Smooth muscle cell (in vitro differentiated cells): Measurements from ENCODE around the gene ZFR2. TPM values are rescaled to one million over a fixed set of nuclear protein-coding genes. Genes with fewer than 3 reads are reported as not detected.
"Not testable (repeated sequence)": the region's sequence is repeated elsewhere in the genome, so short reads cannot be mapped to it uniquely, and the experiment has no call there.

Experiments used
- DNase-seq: peaks from one replicate; lab custom pipeline; 2025; ENCODE audit not compliant: unreplicated experiment; lab: John Stamatoyannopoulos, UW
- H2AFZ ChIP-seq: fragments of 200-600 bp; sonication (generic); 2 replicates; pipeline ENCODE4 v1.6.0; 2016; ENCODE audit warnings: antibody characterized with exemption, low read depth, mild to moderate bottlenecking
- H3F3A ChIP-seq: fragments of 200-600 bp; sonication (generic); 2 replicates; pipeline ENCODE4 v1.6.0; 2017; ENCODE audit warnings: antibody characterized with exemption, low read depth
- H3K27ac ChIP-seq: fragments of 200-600 bp; sonication (generic); 2 replicates; pipeline ENCODE4 v1.5.1; 2016; ENCODE audit warnings: low read depth, mild to moderate bottlenecking
- H3K27me3 ChIP-seq: fragments of 200-600 bp; sonication (generic); 2 replicates; pipeline ENCODE4 v1.6.1; 2016; ENCODE audit warnings: low read depth, mild to moderate bottlenecking
- H3K36me3 ChIP-seq: fragments of 200-600 bp; sonication (generic); 2 replicates; pipeline ENCODE4 v1.5.1; 2016; ENCODE audit warnings: low read depth
- H3K4me1 ChIP-seq: fragments of 200-600 bp; sonication (generic); 2 replicates; pipeline ENCODE4 v1.5.1; 2016; ENCODE audit warnings: low read depth
- H3K4me2 ChIP-seq: fragments of 200-600 bp; sonication (generic); 2 replicates; pipeline ENCODE4 v1.6.0; 2016; ENCODE audit warnings: mild to moderate bottlenecking
- H3K4me3 ChIP-seq: fragments of 200-600 bp; sonication (generic); 2 replicates; pipeline ENCODE4 v1.5.1; 2016; ENCODE audit warnings: mild to moderate bottlenecking
- H3K79me2 ChIP-seq: fragments of 200-600 bp; sonication (generic); 2 replicates; pipeline ENCODE4 v1.6.0; 2016; ENCODE audit warnings: low read depth, mild to moderate bottlenecking
- H3K9ac ChIP-seq: fragments of 200-600 bp; sonication (generic); 2 replicates; pipeline ENCODE4 v1.6.0; 2016; ENCODE audit warnings: low read depth
- H3K9me3 ChIP-seq: fragments of 200-600 bp; sonication (generic); replicated peaks from 2 replicates; pipeline ENCODE4 v1.5.1; 2016; ENCODE audit warnings: low read depth
- H4K20me1 ChIP-seq: fragments of 200-600 bp; sonication (generic); 2 replicates; pipeline ENCODE4 v1.6.0; 2016; ENCODE audit warnings: low read depth
- CTCF ChIP-seq: fragments of 200-600 bp; sonication (generic); IDR thresholded peaks from 2 replicates; pipeline ENCODE4 v1.5.1; 2017; ENCODE audit warnings: borderline replicate concordance, mild to moderate bottlenecking, antibody characterized with exemption; ENCODE audit not compliant: insufficient read depth, poor library complexity, severe bottlenecking
- WGBS: methylation state at CpG from one replicate; pipeline ENCODE4 v1.1.7; 2016; ENCODE audit warnings: low lambda C conversion rate; 5-methylcytosine and 5-hydroxymethylcytosine counted together
- polyA plus RNA-seq: library from polyadenylated mRNA; unstranded; fragments of >200 nt; fragmentation: Nextera tagmentation; extraction: Ambion mirVana; gene quantifications from 2 replicates; pipeline ENCODE4 v1.2.1, GENCODE V29; 2016
- total RNA-seq: library from RNA; depleted of rRNA; stranded (reverse); fragments of >200 nt; gene quantifications from 2 replicates; pipeline ENCODE4 v1.2.3, GENCODE V29; 2014

The ZFR2 gene
- total and polyA plus RNA-seq, 2 experiments from 2014 or later = 0.54 to 1.8 TPM

- Histone ChIP-seq H3K4me3 (no peak overlapping the region), H3K4me2 (no peak overlapping the region), H3K27ac (no peak overlapping the region), H3K9ac (no peak overlapping the region), H4K20me1 (no peaks in the 10 kb centered on the region), H3K4me1 (no peaks in the 10 kb centered on the region), H2AFZ (no peak overlapping the region), H3F3A (no peaks in the 10 kb centered on the region), H3K79me2 (no peaks in the 10 kb centered on the region), H3K27me3 (no peaks in the 10 kb centered on the region), H3K9me3 (no peaks in the 10 kb centered on the region), H3K36me3 (no peaks in the 10 kb centered on the region)
- no peak for TF ChIP-seq CTCF
- DNase-seq = no peak
- WGBS = 83% methylated on average over 26 of the region's 31 CpGs
These were observed 49.9 kb downstream of the ZFR2 start for GRCh38 chr19:3818918-3819317.

- DNase-seq = no peak
- no peak overlapping the region for H3K27ac ChIP-seq
- H4K20me1 ChIP-seq = no peaks in the 10 kb centered on the region
- no peak for TF ChIP-seq CTCF
- H3F3A ChIP-seq = no peaks in the 10 kb centered on the region
- H3K79me2 ChIP-seq = no peaks in the 10 kb centered on the region
- H3K4me1 ChIP-seq = no peaks in the 10 kb centered on the region
- H3K9me3 ChIP-seq = no peaks in the 10 kb centered on the region
- H3K9ac ChIP-seq = no peak overlapping the region
- WGBS = 53% methylated on average over 11 of the region's 11 CpGs
- H3K27me3 ChIP-seq = no peaks in the 10 kb centered on the region
- H3K36me3 ChIP-seq = no peaks in the 10 kb centered on the region
- H3K4me2 ChIP-seq = no peak overlapping the region
- H2AFZ ChIP-seq = no peak overlapping the region
- H3K4me3 ChIP-seq = no peak overlapping the region
These were observed 50.4 kb downstream of the ZFR2 start for GRCh38 chr19:3818466-3818865.

GRCh38 chr19:3817761-3818160, 51.1 kb downstream of the ZFR2 start:
- no peaks in the 10 kb centered on the region for H3K79me2 ChIP-seq
- no peaks in the 10 kb centered on the region for H3K9me3 ChIP-seq
- 94% methylated on average over 8 of the region's 8 CpGs for WGBS
- H3K4me2 ChIP-seq = no peak overlapping the region
- H3K27ac ChIP-seq = no peak overlapping the region
- no peak for TF ChIP-seq CTCF
- DNase-seq = no peak
- H3K4me3 ChIP-seq = no peak overlapping the region
- no peak overlapping the region for H2AFZ ChIP-seq
- no peak overlapping the region for H3K9ac ChIP-seq
- no peaks in the 10 kb centered on the region for H4K20me1 ChIP-seq
- H3K36me3 ChIP-seq = no peaks in the 10 kb centered on the region
- H3K4me1 ChIP-seq = no peaks in the 10 kb centered on the region
- H3K27me3 ChIP-seq = no peaks in the 10 kb centered on the region
- no peaks in the 10 kb centered on the region for H3F3A ChIP-seq

- H3K4me1 ChIP-seq = no peaks in the 10 kb centered on the region
- WGBS = 94% methylated on average over 42 of the region's 45 CpGs
- no peak overlapping the region for H3K9ac ChIP-seq
- H4K20me1 ChIP-seq = no peaks in the 10 kb centered on the region
- no peak overlapping the region for H2AFZ ChIP-seq
- no peak for TF ChIP-seq CTCF
- H3K9me3 ChIP-seq = no peaks in the 10 kb centered on the region
- H3K4me3 ChIP-seq = no peak overlapping the region
- H3K36me3 ChIP-seq = no peaks in the 10 kb centered on the region
- no peaks in the 10 kb centered on the region for H3K79me2 ChIP-seq
- no peak overlapping the region for H3K4me2 ChIP-seq
- no peak overlapping the region for H3K27ac ChIP-seq
- no peak for DNase-seq
- no peaks in the 10 kb centered on the region for H3K27me3 ChIP-seq
- H3F3A ChIP-seq = no peaks in the 10 kb centered on the region
These were observed 52.1 kb downstream of the ZFR2 start for GRCh38 chr19:3816566-3817218.

- not testable (repeated sequence) for H4K20me1 ChIP-seq, H3K4me1 ChIP-seq, H3K4me3 ChIP-seq, H3K27ac ChIP-seq, H3K4me2 ChIP-seq, H3K27me3 ChIP-seq, H3K9ac ChIP-seq, H3K79me2 ChIP-seq, H3K36me3 ChIP-seq, H3K9me3 ChIP-seq, H2AFZ ChIP-seq, H3F3A ChIP-seq, DNase-seq
- WGBS = 94% methylated on average over 9 of the region's 9 CpGs
These were observed 52.7 kb downstream of the ZFR2 start for GRCh38 chr19:3816148-3816547.
